CD4-positive, alpha-beta T cell treated with Interleukin-12 subunit alpha and Interleukin-12 subunit beta, for 1 hour (primary cell): Measurements from ENCODE around the gene SMAD2.
A peak's percentile ranks its signal among the peaks of the same experiment; 100 is the strongest.
"Not testable (repeated sequence)": the region's sequence is repeated elsewhere in the genome, so short reads cannot be mapped to it uniquely, and the experiment has no call there.

Source experiments
- DNase-seq: peaks from one replicate; pipeline ENCODE4 v3.0.0-alpha.2; 2020

Gene SMAD2

DNA sequence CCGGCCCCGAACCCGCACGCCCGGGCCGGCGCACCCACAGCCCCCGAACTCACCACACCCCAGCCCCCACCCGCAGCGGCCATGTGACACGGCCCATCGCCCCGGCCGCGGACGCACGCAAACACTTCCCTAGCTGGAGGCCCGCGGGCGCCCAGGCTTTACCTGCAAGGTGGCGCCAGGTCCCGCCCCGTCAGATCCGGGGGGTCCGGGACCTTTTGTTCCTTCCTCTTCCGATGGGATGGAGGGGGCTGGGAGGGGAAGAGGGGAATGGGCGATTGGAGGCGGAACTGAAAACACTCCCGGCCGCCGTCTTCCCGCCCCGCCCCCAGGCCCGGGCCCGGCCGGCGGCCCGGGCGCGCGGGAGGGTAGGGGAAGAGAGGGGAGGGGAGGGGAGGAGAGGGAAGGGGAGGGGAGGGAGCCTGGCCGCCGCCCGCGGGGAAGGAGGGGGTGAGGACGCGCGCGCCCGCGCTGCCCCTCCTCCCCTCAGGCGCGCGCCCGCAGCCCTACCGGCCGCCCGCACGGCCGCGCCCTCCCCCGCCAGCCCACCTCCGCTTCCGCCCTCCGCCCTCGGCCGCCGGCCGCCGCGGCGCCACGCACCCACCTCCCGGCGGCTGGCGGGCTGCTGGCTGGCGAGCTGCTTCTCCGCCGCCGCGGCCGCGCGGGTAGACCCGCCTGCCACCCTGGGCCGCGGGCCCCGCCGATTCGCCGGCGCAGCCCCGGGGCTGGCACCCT, at the start of gene SMAD2:
SMAD2 (minus strand) TSS at position 461 of the 732 bp plus-strand sequence. CDS start 33,903 bp downstream, outside the sequence.
- peak; percentile 88 for DNase-seq

DNA sequence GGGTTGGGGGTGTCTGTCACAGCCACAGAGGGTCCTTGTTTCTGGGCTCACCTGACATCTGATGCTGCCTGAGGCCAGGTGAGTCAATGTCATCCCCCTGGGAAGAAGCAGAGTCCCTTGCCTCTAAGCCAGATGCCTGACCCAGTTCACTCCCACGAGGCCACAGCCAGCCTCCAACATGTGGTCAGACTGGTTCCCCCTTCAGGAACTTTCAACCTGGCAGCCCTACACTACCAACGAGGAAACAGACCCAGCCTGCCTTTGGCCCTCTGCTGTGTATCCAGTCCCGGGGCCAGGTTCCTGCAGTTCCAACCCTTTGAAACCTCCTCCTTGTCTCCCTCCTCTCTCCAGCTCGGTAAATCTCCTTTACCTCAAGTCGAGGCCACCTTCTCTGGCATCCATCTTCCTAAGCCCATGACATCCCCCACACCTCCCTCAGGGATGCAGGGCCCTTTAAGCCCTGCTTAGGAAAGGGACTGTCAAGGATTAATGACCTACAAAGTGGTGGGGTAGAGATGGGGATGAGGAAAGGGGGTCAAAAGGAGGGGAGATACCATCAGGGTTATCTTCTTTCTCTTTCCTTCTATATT, 49.2 kb upstream of the SMAD2 start:
- DNase-seq, result no peak

DNA sequence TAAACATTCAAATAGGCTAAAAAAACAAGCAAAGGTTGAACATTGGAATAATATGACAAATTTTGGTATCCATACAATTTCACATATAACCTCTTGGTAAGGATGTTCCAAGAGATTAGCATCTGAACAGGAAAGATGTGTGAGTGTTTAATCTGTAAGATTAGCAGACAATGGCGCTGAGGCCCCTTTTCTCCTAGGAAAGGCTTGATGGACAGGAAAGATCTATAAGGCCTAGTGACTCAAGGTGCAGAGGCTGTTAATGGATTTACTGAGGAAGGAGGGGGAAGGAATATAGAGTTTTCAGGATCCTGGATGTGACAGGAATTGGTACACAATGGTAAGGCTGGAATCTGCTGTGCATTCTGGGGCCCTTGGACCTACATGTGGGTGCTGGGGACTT, 48.1 kb upstream of the SMAD2 start:
- no peak for DNase-seq

DNA sequence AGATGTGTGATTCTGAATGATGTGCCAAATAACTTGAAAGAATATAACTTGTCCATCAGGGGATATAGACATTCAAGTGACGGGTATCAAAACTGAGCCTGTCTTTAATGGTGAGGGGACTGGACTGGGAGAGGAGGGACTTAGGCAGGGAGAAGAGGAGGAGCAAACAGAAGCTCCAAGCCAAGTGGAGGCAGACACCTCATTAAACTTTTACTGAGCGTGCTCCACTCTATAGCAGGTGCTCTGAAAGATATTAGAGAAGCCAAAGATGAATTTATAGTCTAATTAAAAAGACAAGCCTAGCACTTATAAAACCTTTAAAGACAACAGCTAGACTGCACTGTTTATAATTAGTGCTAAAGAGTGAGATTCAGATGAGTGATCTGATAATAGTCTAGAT, 47.7 kb upstream of the SMAD2 start:
- no peak for DNase-seq

DNA sequence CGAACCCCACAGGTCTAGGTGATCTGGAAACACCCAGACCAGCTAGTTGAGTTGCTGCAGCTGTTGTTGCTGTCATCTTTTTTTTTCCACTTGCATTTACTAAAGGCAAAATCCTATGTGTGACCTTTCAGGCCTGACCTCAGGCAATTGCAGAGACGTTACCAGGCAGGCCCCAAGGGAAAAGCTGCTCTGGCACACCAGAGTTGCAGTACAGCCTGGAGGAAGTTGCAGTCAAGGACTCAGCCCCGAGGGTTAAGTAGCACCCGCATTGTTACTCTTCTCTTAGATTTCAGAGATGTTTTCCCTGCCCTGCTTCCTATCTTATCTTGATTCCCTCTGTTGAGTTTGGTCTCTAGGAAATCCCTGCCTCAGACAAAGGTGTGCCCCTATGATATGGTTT, 45.2 kb upstream of the SMAD2 start:
- DNase-seq, result no peak

DNA sequence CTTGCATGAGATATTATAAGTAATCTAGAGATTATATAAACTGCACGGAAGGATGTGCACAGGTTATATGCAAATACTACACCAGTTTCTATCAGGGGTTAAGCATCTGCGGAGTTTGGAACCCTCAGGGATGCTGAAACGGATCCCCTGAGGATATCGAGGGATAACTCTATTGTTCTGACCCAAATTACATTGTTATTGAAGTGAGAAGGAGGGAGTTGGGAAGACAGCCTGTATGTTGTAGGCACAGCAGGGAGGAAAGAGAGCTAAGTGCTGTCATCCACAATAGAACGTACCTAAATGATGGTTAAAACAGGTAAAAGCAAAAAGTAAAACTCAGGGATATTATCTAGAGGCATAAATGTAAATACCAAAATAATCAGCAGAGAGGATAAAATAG, 44.6 kb upstream of the SMAD2 start:
- no peak for DNase-seq

DNA sequence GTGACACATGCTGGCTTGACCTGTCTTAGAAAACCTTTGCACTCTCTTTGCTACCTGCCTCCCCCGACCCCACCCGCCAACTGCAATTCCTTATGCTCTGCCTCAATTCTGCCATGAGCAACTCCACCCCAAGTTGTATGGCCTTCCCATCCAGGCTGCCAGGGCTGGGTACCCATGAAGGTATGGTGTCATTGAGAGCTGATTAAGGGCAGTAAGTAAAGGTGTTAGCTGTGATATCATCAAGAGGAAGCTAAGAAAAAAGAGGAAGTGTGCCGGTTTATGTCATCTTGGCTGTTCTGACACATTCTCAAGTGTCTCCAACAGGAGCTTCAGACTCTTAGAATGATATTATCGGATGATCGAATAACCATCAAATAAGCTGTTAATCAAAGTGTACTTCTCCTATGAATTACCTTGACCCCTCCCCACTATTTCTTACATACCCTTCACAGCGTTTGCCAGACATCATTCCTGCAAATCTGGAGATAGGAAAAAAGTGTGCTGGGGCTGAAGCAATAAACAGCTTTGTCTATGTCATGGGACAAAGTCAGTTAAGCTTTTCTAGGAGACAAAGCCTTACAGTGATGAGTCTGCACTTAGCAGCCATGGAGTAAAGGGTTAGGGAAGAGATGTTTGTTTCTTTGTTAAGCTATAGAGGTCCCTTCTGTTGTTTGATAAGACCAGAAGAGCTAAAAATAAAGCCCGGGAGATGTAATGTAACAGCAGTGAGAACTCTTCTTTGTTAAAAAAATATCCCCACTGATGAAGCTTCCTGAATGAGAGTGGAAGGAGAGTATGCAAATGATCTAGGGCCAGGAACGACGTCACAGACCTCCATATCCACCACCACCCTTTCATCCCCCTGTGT, 40.4 kb upstream of the SMAD2 start:
- DNase-seq, result no peak

DNA sequence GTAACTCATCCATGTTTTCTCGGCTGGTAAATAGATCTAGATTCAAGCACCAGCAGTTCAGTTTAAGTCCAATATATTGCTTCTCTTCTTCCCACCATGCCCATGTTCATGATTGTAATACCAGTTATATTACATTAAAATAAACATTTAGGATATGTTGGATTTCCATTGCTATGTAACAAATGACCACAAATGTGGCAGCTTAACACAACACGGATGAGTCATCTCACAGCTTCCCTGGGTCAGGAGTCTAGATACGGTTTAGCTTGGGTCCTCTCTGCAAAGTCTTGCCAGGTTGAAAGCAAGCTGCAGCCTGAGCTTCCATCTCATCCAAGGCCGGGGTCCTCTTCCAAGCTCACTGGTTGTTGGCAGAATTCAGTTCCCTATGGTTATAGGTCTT, 39.4 kb upstream of the SMAD2 start:
- no peak for DNase-seq

DNA sequence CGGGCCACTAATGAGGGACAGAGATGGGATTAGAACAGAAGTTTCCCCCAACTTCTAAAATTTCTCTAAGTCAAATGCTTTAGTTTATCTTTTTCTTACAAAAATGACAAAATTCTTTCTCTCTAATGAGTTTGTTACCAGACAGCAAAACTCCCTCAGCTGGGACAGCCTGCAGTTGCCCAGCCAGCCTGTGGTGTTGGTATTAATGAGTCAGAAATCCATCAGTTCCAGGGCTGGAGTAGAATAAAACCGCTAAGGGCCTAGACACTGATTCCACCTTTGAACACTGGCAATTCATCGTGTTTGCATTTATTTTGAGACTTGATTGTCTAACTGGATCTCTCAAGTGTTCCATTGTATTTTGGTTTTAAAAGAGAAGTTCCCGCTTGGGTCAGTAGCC, 38.3 kb upstream of the SMAD2 start:
- no peak for DNase-seq

DNA sequence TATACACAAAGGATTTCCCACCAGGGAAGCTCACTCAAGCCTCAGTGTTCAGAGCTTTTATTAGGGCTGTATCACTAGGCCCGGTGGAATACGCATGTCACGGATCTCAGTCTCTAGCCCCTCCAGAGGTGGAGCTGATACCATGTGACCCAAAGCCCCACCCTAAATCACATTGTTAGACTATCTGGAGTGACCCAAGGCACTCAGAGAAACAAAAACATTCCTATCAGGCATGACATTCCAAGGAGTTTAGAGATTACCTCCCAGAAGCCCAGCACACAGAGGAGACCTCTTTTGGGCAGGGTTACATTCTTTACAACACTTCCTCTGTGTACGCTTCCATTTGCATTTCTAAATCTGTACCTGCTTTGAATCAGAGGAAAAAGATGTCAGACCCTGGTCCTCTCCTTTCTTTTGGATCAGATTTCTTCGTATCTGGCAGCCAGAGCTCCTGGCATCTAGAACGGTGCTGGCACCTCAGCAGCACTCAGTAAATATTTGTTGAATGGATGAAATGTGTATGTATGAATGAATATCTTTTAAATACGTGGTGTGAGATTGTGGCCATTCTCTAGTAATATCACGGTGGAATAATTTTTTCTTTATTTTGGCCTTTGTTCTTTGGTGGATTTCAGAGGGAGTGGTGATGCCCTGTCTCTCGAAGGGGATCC, 37.7 kb upstream of the SMAD2 start:
- no peak for DNase-seq

DNA sequence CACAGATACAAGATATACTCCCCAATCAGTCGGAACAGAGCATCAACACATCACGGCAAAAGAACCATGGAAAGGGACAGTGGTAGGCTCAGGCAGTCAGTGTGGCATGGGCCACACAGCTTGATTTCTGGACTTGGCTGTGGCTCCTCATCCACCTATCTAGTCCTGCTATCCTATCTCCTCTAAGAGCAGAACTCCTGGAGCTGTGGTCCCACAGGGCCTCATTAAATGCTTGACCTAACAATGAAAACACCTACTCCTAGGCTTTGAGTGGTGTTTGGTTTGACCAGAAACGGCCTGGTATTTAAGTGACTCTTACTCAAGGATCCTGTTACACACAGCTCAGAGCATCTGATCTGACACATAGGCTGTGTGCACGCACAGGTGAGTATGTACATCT, 33.6 kb upstream of the SMAD2 start:
- DNase-seq, result no peak

DNA sequence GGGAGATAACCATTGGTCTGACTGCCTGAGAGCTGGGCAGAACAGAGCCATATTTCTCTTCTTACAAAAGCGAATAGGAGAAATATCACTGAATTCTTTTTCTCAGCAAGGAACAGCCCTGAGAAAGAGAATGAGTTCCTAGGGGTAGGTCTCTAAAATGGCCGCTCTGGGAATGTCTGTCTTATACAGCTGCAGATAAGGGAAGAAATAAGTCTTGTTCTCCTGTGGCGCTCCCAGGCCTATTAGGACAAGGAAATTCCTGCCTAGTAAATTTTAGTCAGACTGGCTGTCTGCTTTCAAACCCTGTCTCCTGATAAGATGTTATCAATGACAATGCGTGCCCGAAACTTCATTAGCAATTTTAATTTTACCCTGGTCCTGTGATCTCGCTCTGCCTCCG, 30.5 kb upstream of the SMAD2 start:
- not testable (repeated sequence) for DNase-seq

DNA sequence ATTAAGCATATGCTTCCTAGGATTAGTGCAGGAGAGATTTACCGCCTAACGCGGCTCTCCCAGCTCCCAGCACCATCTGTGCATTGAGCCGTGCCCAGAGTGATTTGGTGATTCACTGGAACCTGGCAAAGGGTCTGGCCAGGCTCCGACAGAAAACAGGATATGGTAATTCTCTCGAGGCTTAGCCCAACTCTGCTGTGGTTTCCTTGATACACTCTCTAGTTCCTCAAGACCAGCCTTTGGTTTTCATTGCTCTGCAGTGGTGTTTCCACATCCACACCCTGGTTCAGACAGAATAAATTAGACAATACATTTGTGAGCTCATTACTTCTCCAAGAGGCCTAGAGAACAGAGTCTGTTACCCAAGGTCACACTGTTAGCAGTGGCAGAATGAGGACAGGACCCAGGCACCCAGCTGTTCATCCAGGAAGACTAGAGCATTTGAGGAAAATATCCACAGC, 23.0 kb upstream of the SMAD2 start:
- DNase-seq, result peak; percentile 30

DNA sequence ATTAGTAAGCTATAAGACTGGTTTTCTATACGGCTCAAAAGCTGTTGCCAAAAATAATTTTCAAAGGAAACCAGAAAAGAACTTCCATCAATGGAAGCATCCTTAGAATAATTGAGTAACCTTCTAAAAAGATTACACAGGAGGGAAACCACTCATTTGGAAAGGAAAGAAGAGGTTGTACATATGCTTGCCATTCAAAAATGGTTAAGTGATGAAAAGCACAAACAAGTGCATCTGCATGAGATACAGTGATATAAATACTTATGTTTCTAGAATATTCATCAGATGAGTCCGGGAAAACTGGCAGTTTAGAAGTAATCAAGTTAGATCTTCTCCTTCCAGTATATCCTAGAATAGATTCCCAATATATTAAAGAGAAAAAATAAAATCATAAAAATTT, 20.1 kb upstream of the SMAD2 start:
- no peak for DNase-seq

DNA sequence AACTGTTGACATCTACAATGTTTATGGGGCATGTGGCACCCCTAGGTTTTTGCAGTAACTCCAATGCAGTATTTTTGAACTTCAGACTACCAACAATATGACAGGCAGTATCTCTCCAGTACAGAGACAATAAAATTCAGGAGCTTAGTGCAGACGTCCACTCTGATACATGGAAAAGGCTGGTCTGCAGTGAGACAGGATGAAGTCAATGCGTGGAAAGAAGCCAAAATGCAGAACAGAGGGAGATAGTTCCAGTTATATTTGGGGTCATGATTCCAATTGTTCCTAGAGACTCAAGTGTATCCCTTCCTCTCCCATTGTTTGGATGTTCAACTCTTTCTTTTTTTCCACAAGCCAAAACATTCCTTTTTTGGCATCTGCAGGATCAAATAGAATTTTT, 18.7 kb upstream of the SMAD2 start:
- no peak for DNase-seq

DNA sequence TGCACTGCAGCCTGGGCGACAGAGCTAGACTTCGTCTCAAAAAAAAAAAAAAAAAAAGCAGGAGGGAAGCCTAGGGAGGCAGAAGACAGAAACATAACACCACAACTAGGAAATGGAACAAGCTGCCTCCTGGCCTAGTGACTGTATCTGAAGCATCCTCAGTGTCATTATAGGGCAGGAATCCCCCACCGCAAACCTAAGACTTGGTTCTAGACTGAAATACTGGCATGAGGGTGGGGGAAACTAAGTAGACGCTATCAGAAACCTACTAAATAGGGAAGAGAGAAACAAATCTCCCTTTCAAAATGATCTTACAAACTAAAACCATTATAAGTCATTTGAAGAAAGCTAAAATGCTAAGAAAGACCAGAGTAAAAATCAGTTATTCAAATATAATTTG, 16.4 kb upstream of the SMAD2 start:
- no peak for DNase-seq

DNA sequence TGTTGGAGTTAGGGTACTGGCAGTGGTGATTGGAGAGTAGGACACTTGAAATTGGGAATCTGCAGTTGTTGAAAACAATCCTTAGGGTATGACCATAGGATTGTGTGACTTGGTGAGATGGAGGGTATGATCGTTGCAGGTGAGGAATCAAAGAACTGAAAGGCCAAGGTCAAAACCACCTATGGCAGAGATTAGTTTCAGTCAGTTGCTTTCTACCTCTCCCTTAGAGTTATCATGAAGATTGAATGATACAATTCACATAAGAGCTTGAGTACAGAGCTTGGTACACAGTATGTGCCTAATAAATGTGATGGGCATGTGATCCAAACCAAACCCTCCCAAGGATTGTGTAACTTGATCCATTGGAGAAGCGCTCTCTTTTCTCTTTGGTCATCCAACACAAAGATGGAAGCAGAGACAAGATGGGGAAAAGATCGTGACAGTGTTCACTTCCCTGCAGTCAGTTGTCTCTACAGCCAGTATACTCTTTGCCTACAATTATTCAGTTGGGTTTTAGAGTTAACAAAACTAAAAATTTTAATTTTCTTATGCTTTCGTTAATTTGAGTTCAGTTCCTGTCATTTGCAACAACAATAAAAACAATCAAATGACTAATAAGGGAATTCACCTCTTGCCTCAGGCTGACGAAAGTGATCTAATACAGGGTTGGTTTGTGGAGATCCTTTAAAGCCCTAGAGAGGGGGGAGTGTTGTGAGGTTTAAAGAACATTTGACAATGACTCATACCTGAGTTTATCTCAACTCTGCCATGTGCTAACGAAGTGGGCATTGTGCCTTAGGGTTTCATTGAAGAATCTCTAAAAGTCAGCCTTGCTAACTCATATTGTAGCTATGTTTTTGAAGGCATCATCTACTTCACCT, 14.8 kb upstream of the SMAD2 start:
- no peak for DNase-seq

DNA sequence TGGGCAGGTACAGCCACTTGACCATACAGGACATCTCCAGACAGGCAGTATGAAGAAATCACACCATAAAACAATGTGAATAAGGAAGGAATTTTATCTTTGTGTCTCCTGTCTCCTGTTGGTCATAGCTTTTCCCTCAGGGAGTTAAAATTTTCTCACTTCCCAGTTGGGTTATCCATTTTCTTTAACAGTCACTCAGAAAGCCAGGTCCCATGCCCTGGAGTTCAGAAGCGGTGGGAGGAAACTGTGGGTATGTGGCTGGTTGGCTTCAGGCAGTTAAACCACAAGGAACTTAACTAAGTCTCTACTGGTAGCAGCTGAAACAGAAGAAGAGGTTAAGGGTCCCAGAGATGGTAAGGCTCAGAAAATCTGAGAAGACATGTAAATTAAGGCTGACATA, 6.5 kb upstream of the SMAD2 start:
- DNase-seq, result no peak

DNA sequence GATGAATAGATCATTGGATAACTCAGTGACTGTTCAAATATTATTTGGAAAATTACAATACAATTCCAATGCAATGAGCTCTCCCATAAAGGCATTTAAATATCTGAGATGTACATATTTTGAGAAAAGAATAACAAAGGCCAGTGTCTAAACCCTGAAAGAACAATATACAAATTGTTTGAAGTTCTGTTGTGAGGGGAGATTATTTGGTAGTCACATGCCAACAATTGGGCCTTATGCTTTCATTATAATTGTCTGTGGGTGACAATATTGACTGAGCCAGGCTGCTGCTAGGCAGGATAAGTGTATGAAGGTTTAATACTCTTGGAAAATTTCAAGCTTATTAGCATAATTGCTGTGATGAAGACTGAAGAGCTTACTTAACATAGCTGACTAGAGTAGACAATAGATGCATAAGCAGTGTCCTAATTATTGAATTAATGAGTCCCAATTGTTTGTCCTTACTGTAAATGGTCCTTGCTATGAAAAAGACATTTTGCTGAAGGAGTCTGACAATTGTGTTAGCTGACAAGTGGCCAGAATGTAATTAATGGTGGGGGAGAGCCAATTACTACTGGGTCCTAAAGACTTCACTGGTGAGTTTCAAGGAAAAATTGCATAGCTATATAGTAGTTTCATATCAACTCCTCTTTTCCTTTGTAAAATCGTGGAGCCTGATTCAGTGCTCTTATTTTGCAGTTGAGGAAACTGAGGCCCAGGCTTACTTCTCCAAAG, 5.0 kb upstream of the SMAD2 start:
- DNase-seq, result no peak

DNA sequence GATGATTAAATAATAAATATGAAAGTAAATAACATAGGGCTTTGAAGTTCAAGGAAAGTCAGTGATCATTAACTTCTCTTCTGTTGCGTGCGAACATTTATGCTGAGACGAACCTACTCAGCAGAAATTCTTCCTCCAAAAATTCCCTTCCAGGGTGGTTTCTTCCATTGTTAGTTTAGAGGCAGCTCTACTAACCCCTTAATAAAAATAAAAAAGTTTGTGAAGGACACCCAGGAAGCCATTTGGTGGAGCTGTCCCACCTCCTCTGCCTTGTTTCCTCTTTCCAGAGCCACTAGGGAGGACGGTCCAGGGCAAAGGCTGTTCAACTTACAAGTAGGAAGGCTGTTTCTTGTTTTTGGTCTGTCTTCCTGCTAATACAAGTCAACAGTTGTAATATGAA, 2.1 kb upstream of the SMAD2 start:
- DNase-seq, result no peak

DNA sequence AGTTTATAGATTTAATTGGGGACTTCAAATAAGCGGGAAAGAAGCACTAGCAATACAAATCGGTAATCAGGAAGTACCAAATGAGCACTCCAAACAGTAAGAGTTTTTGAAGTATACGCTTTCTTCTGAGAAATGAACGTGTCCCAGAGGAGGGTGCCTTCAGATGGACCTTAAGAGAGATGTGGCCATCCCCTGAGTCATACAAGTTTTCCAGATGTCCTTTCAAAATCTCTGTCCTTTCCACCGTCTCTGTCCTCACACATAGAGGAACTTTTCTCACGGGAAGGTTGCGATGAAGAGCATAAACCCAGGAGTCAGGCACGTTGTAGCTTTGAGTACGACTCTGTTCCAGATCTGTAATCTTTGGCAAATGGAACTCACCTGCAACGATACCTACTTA, 1.7 kb upstream of the SMAD2 start:
- DNase-seq, result no peak

DNA sequence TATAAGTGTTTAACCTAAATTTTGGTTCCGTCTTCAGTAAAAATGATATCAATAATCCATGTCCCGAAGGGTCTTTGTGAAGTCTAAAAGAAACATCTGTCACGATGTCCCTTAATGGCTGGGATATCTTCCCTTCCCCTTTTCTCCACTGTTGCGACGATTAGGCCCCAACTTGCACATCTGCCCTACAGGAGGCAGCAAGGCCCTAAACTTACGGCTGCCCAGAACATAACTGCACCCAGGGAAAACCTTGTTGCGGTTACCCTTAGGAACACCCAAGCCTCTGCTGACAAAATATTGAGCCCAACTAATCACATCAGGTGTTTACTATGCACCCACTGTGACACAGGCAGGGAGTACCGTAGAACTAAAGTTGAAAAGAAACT, 1.3 kb upstream of the SMAD2 start:
- peak; percentile 48 for DNase-seq
